ENCODE measurements around the gene MROH2A.

MROH2A gene

GRCh38 chr2:233829193-233830110 lies 51.3 kb downstream of the MROH2A start:
- no peak for TF ChIP-seq REST (IDR thresholded peaks at IDR 0.05; ENCODE audit: insufficient read depth in 1 of 2, low read depth in 2 of 2, low read length in 2 of 2)
- no peak for TF ChIP-seq FOXP2 (optimal IDR thresholded peaks at IDR 0.05; ENCODE audit: borderline replicate concordance, extremely low read depth, extremely low read length, insufficient read depth)
- TF ChIP-seq TAF1 (IDR thresholded peaks at IDR 0.05; ENCODE audit: borderline replicate concordance, insufficient read depth, low read length), result no peak
- TF ChIP-seq SIN3A (IDR thresholded peaks at IDR 0.05; ENCODE audit: borderline replicate concordance, insufficient read depth, low read length), result no peak
- no peak for TF ChIP-seq POLR2AphosphoS5 (IDR thresholded peaks at IDR 0.05; ENCODE audit: low read depth, low read length)

DNA sequence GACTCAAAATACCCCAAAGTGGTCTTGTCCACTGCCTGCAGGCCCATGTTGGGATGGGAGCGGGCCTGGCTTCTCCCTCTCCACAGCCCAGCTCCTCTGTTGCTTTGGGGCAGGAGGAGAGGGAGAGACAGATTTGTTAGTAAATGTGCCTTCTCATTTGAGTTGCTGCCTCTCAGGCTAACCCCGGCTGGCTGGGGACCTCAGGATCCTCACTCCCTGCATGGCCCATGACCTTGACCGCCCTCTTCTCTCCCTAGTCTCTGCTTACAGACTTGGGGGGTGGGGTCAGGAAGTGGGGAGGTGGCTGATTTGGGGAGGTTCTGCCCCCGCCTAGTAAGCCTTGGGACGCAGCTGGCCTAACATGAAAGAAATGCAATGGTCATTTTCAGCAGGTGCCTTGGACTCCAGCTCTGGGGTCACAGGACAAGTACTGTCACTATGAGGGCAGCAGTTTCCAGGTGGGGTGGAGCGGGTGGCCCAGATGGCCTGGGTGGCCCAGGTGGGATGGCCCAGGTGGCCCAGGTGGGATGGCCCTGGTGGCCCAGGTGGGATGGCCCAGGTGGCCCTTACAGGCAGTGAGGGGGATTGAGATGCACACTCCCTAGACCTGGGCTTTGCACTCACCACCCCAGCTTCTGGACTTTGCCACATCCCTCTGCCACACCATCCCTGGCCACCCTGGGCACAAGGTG lies 52.1 kb downstream of the MROH2A start:
- no peak for TF ChIP-seq REST (IDR thresholded peaks at IDR 0.05; ENCODE audit: insufficient read depth in 1 of 2, low read depth in 2 of 2, low read length in 2 of 2)
- no peak for TF ChIP-seq FOXP2 (optimal IDR thresholded peaks at IDR 0.05; ENCODE audit: borderline replicate concordance, extremely low read depth, extremely low read length, insufficient read depth)
- TF ChIP-seq TAF1 (IDR thresholded peaks at IDR 0.05; ENCODE audit: borderline replicate concordance, insufficient read depth, low read length), result no peak
- no peak for TF ChIP-seq POLR2AphosphoS5 (IDR thresholded peaks at IDR 0.05; ENCODE audit: low read depth, low read length)
- no peak for TF ChIP-seq SIN3A (IDR thresholded peaks at IDR 0.05; ENCODE audit: borderline replicate concordance, insufficient read depth, low read length)

DNA sequence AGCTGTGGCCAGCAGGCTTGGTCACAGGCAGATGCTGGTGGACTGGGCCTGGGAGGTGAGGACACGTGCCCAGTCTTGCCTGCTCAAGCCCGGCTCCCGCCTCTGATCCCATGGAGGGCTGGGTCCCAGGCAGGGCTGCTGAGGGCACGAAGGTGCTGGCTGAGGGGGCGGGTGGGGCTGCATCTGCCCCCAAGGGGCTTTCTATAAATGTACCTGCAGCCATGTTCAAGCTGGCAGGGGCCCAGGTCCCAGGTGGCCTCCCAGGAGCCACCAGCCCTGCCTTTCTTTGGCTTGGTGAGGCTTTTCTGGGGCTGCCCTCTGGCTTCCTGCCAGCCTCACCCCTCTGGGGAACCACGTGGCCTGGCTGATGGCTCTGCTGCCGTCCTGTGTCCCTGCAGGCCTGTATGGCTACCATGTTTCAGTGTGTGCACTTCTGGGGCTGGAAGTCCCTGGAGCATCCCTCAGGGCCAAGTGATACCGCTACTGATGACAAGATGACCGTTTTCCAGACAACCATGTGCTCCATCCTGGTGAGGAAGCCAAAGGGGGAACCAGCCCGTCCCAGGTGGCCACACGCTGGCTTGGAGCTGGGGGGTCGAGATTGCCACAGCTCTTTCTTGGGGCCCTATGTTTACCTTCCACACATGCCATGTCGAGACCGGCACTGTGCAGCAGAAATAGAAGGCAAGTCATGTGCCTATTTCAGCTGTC lies 53.0 kb downstream of the MROH2A start:
- no peak for TF ChIP-seq TAF1 (IDR thresholded peaks at IDR 0.05; ENCODE audit: borderline replicate concordance, insufficient read depth, low read length)
- TF ChIP-seq FOXP2 (optimal IDR thresholded peaks at IDR 0.05; ENCODE audit: borderline replicate concordance, extremely low read depth, extremely low read length, insufficient read depth), result no peak
- TF ChIP-seq SIN3A (IDR thresholded peaks at IDR 0.05; ENCODE audit: borderline replicate concordance, insufficient read depth, low read length), result no peak
- TF ChIP-seq REST (IDR thresholded peaks at IDR 0.05; ENCODE audit: insufficient read depth in 1 of 2, low read depth in 2 of 2, low read length in 2 of 2), result no peak
- no peak for TF ChIP-seq POLR2AphosphoS5 (IDR thresholded peaks at IDR 0.05; ENCODE audit: low read depth, low read length)

DNA sequence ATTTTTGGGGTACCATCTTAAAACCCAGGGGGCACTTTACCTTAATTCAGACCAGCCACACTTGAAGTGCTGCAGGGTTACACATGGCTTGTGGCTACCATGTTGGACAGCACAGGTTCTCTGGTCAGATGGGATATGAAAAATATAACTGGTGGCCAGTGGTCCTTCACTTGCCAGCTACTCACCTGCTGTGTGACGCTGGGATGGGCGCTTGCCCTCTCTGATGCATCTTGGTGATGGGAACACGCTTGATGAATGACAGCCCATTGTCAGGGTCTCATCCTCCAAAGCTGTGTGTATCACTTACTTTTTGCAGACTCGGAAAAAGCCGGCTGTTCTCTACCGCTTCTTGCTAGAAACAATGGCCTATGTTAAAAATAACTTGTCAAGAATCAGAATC lies 53.7 kb downstream of the MROH2A start:
- no peak for TF ChIP-seq TAF1 (IDR thresholded peaks at IDR 0.05; ENCODE audit: borderline replicate concordance, insufficient read depth, low read length)
- no peak for TF ChIP-seq REST (IDR thresholded peaks at IDR 0.05; ENCODE audit: insufficient read depth in 1 of 2, low read depth in 2 of 2, low read length in 2 of 2)
- TF ChIP-seq SIN3A (IDR thresholded peaks at IDR 0.05; ENCODE audit: borderline replicate concordance, insufficient read depth, low read length), result no peak
- no peak for TF ChIP-seq FOXP2 (optimal IDR thresholded peaks at IDR 0.05; ENCODE audit: borderline replicate concordance, extremely low read depth, extremely low read length, insufficient read depth)
- no peak for TF ChIP-seq POLR2AphosphoS5 (IDR thresholded peaks at IDR 0.05; ENCODE audit: low read depth, low read length)
